HepG2 (cell line): ENCODE results near the gene WIZ. TPM values are rescaled to one million over a fixed set of nuclear protein-coding genes. Genes with fewer than 3 reads are reported as not detected.

Source experiments
- ATAC-seq: fragments of 200-7000 bp; cut with Tn5 transposase; 3 replicates; pipeline ENCODE4 v1.9.1; 2020; ENCODE audit warnings: mild to moderate bottlenecking, moderate library complexity
- BruUV-seq: library from RNA; stranded (reverse); fragments of 400-500 nt; replicated peaks from 2 replicates; lab custom pipeline; 2021; lab: Mats Ljungman, UMichigan
- CTCF ChIA-PET: fragments of 300-600 bp; formaldehyde crosslinking; extraction: SDS; loops from one replicate; lab custom pipeline; 2021; ENCODE audit warnings: low total read pairs, inconsistent platforms, low intra/inter-chr PET ratio; lab: Yijun Ruan, JAX
- POLR2A ChIA-PET: fragments of 350-600 bp; sonication (Branson Sonifier 250); formaldehyde crosslinking; loops from one replicate; lab custom pipeline; 2020; ENCODE audit warnings: antibody characterized with exemption, inconsistent platforms; lab: Yijun Ruan, JAX
- DNase-seq: peaks from one replicate; pipeline ENCODE4 v3.0.0-alpha.2; 2015; ENCODE audit warnings: low spot score
- FAIRE-seq: peaks from 3 replicates; lab custom pipeline; 2011; peaks lifted over from hg19 to GRCh38; lab: Jason Lieb, UNC
- H2AFZ ChIP-seq: one replicate; pipeline ENCODE4 v1.6.1; 2011; ENCODE audit warnings: low read length, inconsistent platforms
- H3K27ac ChIP-seq: fragments of 300-600 bp; 3 replicates; pipeline ENCODE4 v1.8.0; 2011; ENCODE audit warnings: mixed run types, mild to moderate bottlenecking, mixed read lengths, low read length, inconsistent platforms; ENCODE audit not compliant: insufficient read depth; ENCODE audit errors: extremely low read length
- H3K27me3 ChIP-seq, 2 experiments: fragments of 200-600 bp in 1 of 2; 2 replicates in 1 of 2; 3 replicates in 1 of 2; pipeline versions ENCODE4 v1.6.0 to v1.8.0; 2011; ENCODE audit warnings: low read length in 2 of 2, mild to moderate bottlenecking in 2 of 2, moderate library complexity in 2 of 2, inconsistent platforms in 1 of 2; ENCODE audit not compliant: insufficient read depth in 2 of 2, control insufficient read depth in 1 of 2
- H3K36me3 ChIP-seq, 2 experiments: fragments of 200-600 bp in 1 of 2; replicated peaks in 1 of 2; 2 replicates in 1 of 2; 3 replicates in 1 of 2; pipeline versions ENCODE4 v1.5.1 to v1.8.0; 2011; ENCODE audit warnings: low read length in 2 of 2, inconsistent platforms in 1 of 2; ENCODE audit not compliant: insufficient read depth in 2 of 2, control insufficient read depth in 1 of 2
- H3K4me1 ChIP-seq: 2 replicates; pipeline ENCODE4 v1.5.1; 2012; ENCODE audit warnings: low read length, inconsistent platforms; ENCODE audit not compliant: insufficient read depth
- H3K4me2 ChIP-seq: 2 replicates; pipeline ENCODE4 v1.6.0; 2011; ENCODE audit warnings: low read depth, low read length, inconsistent platforms
- H3K4me3 ChIP-seq, 3 experiments: fragments of 200-600 bp in 1 of 3; sonication (generic), shearing (Covaris generic) in 1 of 3; replicated peaks in 1 of 3; 2 replicates each; pipeline ENCODE4 v1.5.1; 2011 to 2016; ENCODE audit warnings: low read length in 3 of 3, inconsistent platforms in 2 of 3, low read depth in 2 of 3, mild to moderate bottlenecking in 2 of 3, control low read depth in 1 of 3, mixed read lengths in 1 of 3; ENCODE audit not compliant: insufficient read depth in 1 of 3
- H3K79me2 ChIP-seq: one replicate; pipeline ENCODE4 v1.6.1; 2011; ENCODE audit warnings: low read length, inconsistent platforms; ENCODE audit not compliant: insufficient read depth
- H3K9ac ChIP-seq: 2 replicates; pipeline ENCODE4 v1.6.0; 2011; ENCODE audit warnings: mild to moderate bottlenecking, low read depth, low read length, inconsistent platforms; ENCODE audit not compliant: insufficient read depth
- H3K9me3 ChIP-seq: 2 replicates; pipeline ENCODE4 v1.5.1; 2012; ENCODE audit warnings: mild to moderate bottlenecking, low read length
- H4K20me1 ChIP-seq: 2 replicates; pipeline ENCODE4 v1.6.0; 2011; ENCODE audit warnings: inconsistent platforms, mild to moderate bottlenecking, low read length, moderate library complexity; ENCODE audit not compliant: insufficient read depth
- FOXK1 ChIP-seq: sonication (generic); formaldehyde crosslinking; IDR thresholded peaks from 2 replicates; pipeline ENCODE4 v1.4.0; 2020; ENCODE audit warnings: low read depth, missing genetic modification reagents, borderline replicate concordance
- FOXM1 ChIP-seq: sonication (generic); formaldehyde crosslinking; IDR thresholded peaks from 2 replicates; pipeline ENCODE4 v1.5.0; 2020; ENCODE audit warnings: missing genetic modification reagents
- KLF12 ChIP-seq: sonication (generic); formaldehyde crosslinking; IDR thresholded peaks from 2 replicates; pipeline ENCODE4 v1.4.0; 2020; ENCODE audit warnings: missing genetic modification reagents, borderline replicate concordance
- PHF8 ChIP-seq: sonication (generic); formaldehyde crosslinking; IDR thresholded peaks from 2 replicates; pipeline ENCODE4 v1.5.0; 2020; ENCODE audit warnings: missing genetic modification reagents
- SRSF4 ChIP-seq: fragments of 200-400 bp; formaldehyde crosslinking; IDR thresholded peaks from one replicate; pipeline ENCODE4 v1.6.1; 2018; ENCODE audit warnings: mild to moderate bottlenecking, low read depth, low read length, moderate library complexity; ENCODE audit not compliant: poor library complexity, severe bottlenecking
- WIZ ChIP-seq: sonication (generic); formaldehyde crosslinking; IDR thresholded peaks from 2 replicates; pipeline ENCODE4 v1.5.1; 2020; ENCODE audit warnings: mild to moderate bottlenecking, missing genetic modification reagents
- ZBTB37 ChIP-seq: sonication (generic); formaldehyde crosslinking; IDR thresholded peaks from 2 replicates; pipeline ENCODE4 v1.4.0; 2020; ENCODE audit warnings: mild to moderate bottlenecking, missing genetic modification reagents
- ZBTB8A ChIP-seq: sonication (generic); formaldehyde crosslinking; IDR thresholded peaks from 2 replicates; pipeline ENCODE4 v1.4.0; 2020; ENCODE audit warnings: mild to moderate bottlenecking, low read depth, missing genetic modification reagents, borderline replicate concordance
- ZNF274 ChIP-seq: sonication (generic); formaldehyde crosslinking; IDR thresholded peaks from 2 replicates; pipeline ENCODE4 v1.5.1; 2020; ENCODE audit warnings: mild to moderate bottlenecking, missing genetic modification reagents
- WGBS: methylation state at CpG from one replicate; pipeline ENCODE4 v1.1.6; 2017; ENCODE audit warnings: low lambda C conversion rate; 5-methylcytosine and 5-hydroxymethylcytosine counted together
- in situ Hi-C: cut with HindIII; loops from 2 replicates; pipeline ENCODE4 v1.10.0; 2017; ENCODE audit warnings: low pct_unique_long_range_greater_than_20kb; ENCODE audit not compliant: extremely low pct_ligation_motif_present
- intact Hi-C: fragments of 100-400 bp; cut with micrococcal nuclease; formaldehyde crosslinking; loops from one replicate; pipeline ENCODE4 v1.10.0; 2022; ENCODE audit not compliant: unreplicated experiment
- polyA plus RNA-seq, 8 experiments: library from polyadenylated mRNA; depleted of rRNA in 3 of 8; stranded (reverse) in 7 of 8; unstranded in 1 of 8; fragments of >200 nt; fragmentation: Illumina TruSeq in 4 of 8; extraction: Trizol in 4 of 8; gene quantifications; 2 replicates each; pipeline versions ENCODE4 v1.2.1 to v1.2.3, GENCODE V29; 2011 to 2016; ENCODE audit warnings: low read depth in 4 of 8, missing spikeins in 1 of 8, mixed read lengths in 1 of 8; ENCODE audit not compliant: insufficient read depth in 1 of 8
- total RNA-seq, 5 experiments: library from RNA; depleted of rRNA; stranded (reverse); fragments of >200 nt; fragmentation: Illumina TruSeq; extraction: Trizol; gene quantifications; 2 replicates each; pipeline ENCODE4 v1.2.3, GENCODE V29; 2016; ENCODE audit warnings: low read depth in 1 of 5

WIZ gene
- total and polyA plus RNA-seq, 2 of the 13 experiments (the other 11 are each of a cell fraction or from before 2014, with no cell fraction given), result 4.7 to 4.8 TPM

- no peak overlapping the region for H3K4me2 ChIP-seq
- H3K9me3 ChIP-seq, result no peaks in the 10 kb centered on the region
- intact Hi-C loops, result no loop called here
- 98% methylated on average over 3 of the region's 3 CpGs for WGBS
- ATAC-seq (no peak), DNase-seq (no peak), FAIRE-seq (no peak)
- ChIA-PET POLR2A (interaction anchor here (0.6 to 1.9 kb wide), 3 partner anchors 14 to 25 kb away, joined by 3 to 5 read pairs (median 3); partner anchors contain the start of genes AKAP8 and AKAP8L), CTCF (no interaction called here)
- no peak for TF ChIP-seq KLF12 (CRISPR knock-in tag)
- TF ChIP-seq ZBTB8A, result no peak
- TF ChIP-seq WIZ (CRISPR knock-in tag), result no peak
- TF ChIP-seq ZBTB37 (CRISPR knock-in tag), result no peak
- no peak for TF ChIP-seq PHF8 (CRISPR knock-in tag)
- no peak for TF ChIP-seq ZNF274 (CRISPR knock-in tag)
- TF ChIP-seq FOXM1 (CRISPR knock-in tag), result no peak
- TF ChIP-seq FOXK1 (CRISPR knock-in tag), result no peak
- TF ChIP-seq SRSF4, result no peak
- peaks cover 80% of the 10 kb centered on the region for H3K79me2 ChIP-seq
- peaks cover 37 to 78% of the 10 kb centered on the region in 2 experiments for H3K36me3 ChIP-seq
- no peaks in the 10 kb centered on the region for H3K27me3 ChIP-seq
- no peak overlapping the region for H3K4me3 ChIP-seq
- H3K4me1 ChIP-seq, result peaks cover 7% of the 10 kb centered on the region
- BruUV-seq, result no TSS peak
- no peak overlapping the region for H2AFZ ChIP-seq
- H4K20me1 ChIP-seq, result peaks cover 18% of the 10 kb centered on the region
- no peak overlapping the region for H3K27ac ChIP-seq
- no peak overlapping the region for H3K9ac ChIP-seq
- in situ Hi-C loops, result no loop called here
Observed at GRCh38 chr19:15404780-15405211, 45.0 kb downstream of the WIZ start.
